NOMO-1 (cell line): Measurements from ENCODE around the gene RPL28.
"Not testable (repeated sequence)": the region's sequence is repeated elsewhere in the genome, so short reads cannot be mapped to it uniquely, and the experiment has no call there.

Experiments used
- DNase-seq, 2 experiments: peaks; one replicate each; lab custom pipeline; 2025; ENCODE audit not compliant: unreplicated experiment in 2 of 2; lab: John Stamatoyannopoulos, UW

Gene RPL28

GRCh38 chr19:55391191-55391670 is 5.5 kb downstream of the RPL28 start:
- no peak for DNase-seq

GRCh38 chr19:55391702-55392615 is 6.2 kb downstream of the RPL28 start:
- DNase-seq: no peak

- DNase-seq: no peak
Observed at GRCh38 chr19:55392820-55393761, 7.4 kb downstream of the RPL28 start.

- DNase-seq: peak; percentile 42 to 82
Observed at GRCh38 chr19:55398200-55398925, 12.6 kb downstream of the RPL28 start.

GRCh38 chr19:55400281-55401087 is 14.8 kb downstream of the RPL28 start:
- no peak for DNase-seq

GRCh38 chr19:55401390-55401789 is 15.7 kb downstream of the RPL28 start:
- DNase-seq: not testable (repeated sequence)

- DNase-seq: no peak
Observed at GRCh38 chr19:55402509-55402908, 16.8 kb downstream of the RPL28 start.

- no peak for DNase-seq
Observed at GRCh38 chr19:55405638-55406037, 19.9 kb downstream of the RPL28 start.

GRCh38 chr19:55406091-55406825 is 20.5 kb downstream of the RPL28 start:
- DNase-seq: peak in 1 of 2 experiments; percentile 36

- DNase-seq: peak in 1 of 2 experiments; percentile 22
Observed at GRCh38 chr19:55406826-55407549, 21.3 kb downstream of the RPL28 start.

- DNase-seq: not testable (repeated sequence)
Observed at GRCh38 chr19:55407550-55407799, 21.7 kb downstream of the RPL28 start, which contains the start of gene UBE2S. TSS of gene UBE2S (minus strand) at chr19:55407788. CDS start at chr19:55407589, 199 bp downstream.

GRCh38 chr19:55407800-55408532 is 22.2 kb downstream of the RPL28 start:
- DNase-seq: peak; percentile 99

GRCh38 chr19:55408533-55408872 is 22.8 kb downstream of the RPL28 start:
- no peak for DNase-seq

GRCh38 chr19:55409179-55409578 is 23.4 kb downstream of the RPL28 start:
- DNase-seq: not testable (repeated sequence)

GRCh38 chr19:55410168-55410567 is 24.4 kb downstream of the RPL28 start:
- no peak for DNase-seq

GRCh38 chr19:55418185-55418584 is 32.5 kb downstream of the RPL28 start:
- DNase-seq: peak; percentile 53 to 65

GRCh38 chr19:55419103-55419502 is 33.4 kb downstream of the RPL28 start:
- DNase-seq: no peak
